A673 (cell line): Measurements from ENCODE around the gene CXCR5. TPM values are rescaled to one million over a fixed set of nuclear protein-coding genes. Genes with fewer than 3 reads are reported as not detected.

Source experiments
- BruUV-seq: library from RNA; stranded (reverse); fragments of 400-500 nt; replicated peaks from 2 replicates; lab custom pipeline; 2021; lab: Mats Ljungman, UMichigan
- CTCF ChIA-PET: fragments of 300-600 bp; sonication (Branson Sonifier 250); formaldehyde crosslinking; loops from one replicate; lab custom pipeline; 2022; ENCODE audit warnings: antibody characterized with exemption; lab: Charles Lee
- POLR2A ChIA-PET: fragments of 300-600 bp; sonication (Branson Sonifier 250); formaldehyde crosslinking; loops from one replicate; lab custom pipeline; 2022; ENCODE audit warnings: antibody characterized with exemption; ENCODE audit not compliant: low non-redundant PET; lab: Charles Lee
- DNase-seq: peaks from one replicate; pipeline ENCODE4 v3.0.0-alpha.2; 2015; ENCODE audit warnings: low spot score
- H3K27ac ChIP-seq: fragments of 200-600 bp; sonication (generic); 2 replicates; pipeline ENCODE4 v1.5.1; 2016; ENCODE audit warnings: mixed run types, low read depth, mild to moderate bottlenecking, mixed read lengths, antibody characterized with exemption, low read length; ENCODE audit not compliant: poor library complexity, severe bottlenecking
- H3K27me3 ChIP-seq: fragments of 200-600 bp; sonication (generic); replicated peaks from 2 replicates; pipeline ENCODE4 v1.6.1; 2017; ENCODE audit warnings: mixed run types, low read depth, mild to moderate bottlenecking, mixed read lengths, antibody characterized with exemption, low read length; ENCODE audit not compliant: insufficient read depth, poor library complexity
- H3K36me3 ChIP-seq: fragments of 200-600 bp; sonication (generic); 2 replicates; pipeline ENCODE4 v1.6.1; 2016; ENCODE audit warnings: mixed run types, mild to moderate bottlenecking, mixed read lengths, antibody characterized with exemption, low read length; ENCODE audit not compliant: insufficient read depth, poor library complexity, severe bottlenecking
- H3K4me1 ChIP-seq: fragments of 200-600 bp; sonication (generic); 2 replicates; pipeline ENCODE4 v1.6.1; 2017; ENCODE audit warnings: mixed run types, mild to moderate bottlenecking, mixed read lengths, antibody characterized with exemption, low read length; ENCODE audit not compliant: insufficient read depth, poor library complexity, severe bottlenecking
- H3K4me3 ChIP-seq: fragments of 200-600 bp; sonication (generic); 2 replicates; pipeline ENCODE4 v1.5.1; 2016; ENCODE audit warnings: low read depth, mixed run types, mild to moderate bottlenecking, mixed read lengths, low read length; ENCODE audit not compliant: poor library complexity, severe bottlenecking
- H3K9me3 ChIP-seq: fragments of 200-600 bp; sonication (generic); 2 replicates; pipeline ENCODE4 v1.6.1; 2016; ENCODE audit warnings: mixed run types, low read depth, mild to moderate bottlenecking, mixed read lengths, antibody characterized with exemption, low read length; ENCODE audit not compliant: poor library complexity, severe bottlenecking
- EZH2 ChIP-seq: fragments of 200-600 bp; sonication (generic); IDR thresholded peaks from 2 replicates; pipeline ENCODE4 v1.6.1; 2017; ENCODE audit warnings: borderline replicate concordance, low read depth, mild to moderate bottlenecking, mixed read lengths, antibody characterized with exemption, low read length; ENCODE audit not compliant: poor library complexity, severe bottlenecking
- intact Hi-C: fragments of 100-400 bp; cut with micrococcal nuclease; formaldehyde crosslinking; loops from one replicate; pipeline ENCODE4 v1.10.0; 2022; ENCODE audit not compliant: unreplicated experiment
- total RNA-seq: library from RNA; stranded (reverse); gene quantifications from 2 replicates; pipeline ENCODE4 v1.2.3, GENCODE V29; 2021
- TF ChIP-seq, protein P1 (sequence below): fragments of 300-800, 200-600 bp; sonication (generic); conservative IDR thresholded peaks from 2 replicates; pipeline ENCODE4 v1.5.1; 2017; ENCODE audit warnings: low read depth, mild to moderate bottlenecking, antibody characterized with exemption, low read length, moderate library complexity, mixed read lengths

CXCR5 gene
- total RNA-seq, 1 experiment from 2014 or later: not detected

GRCh38 chr11:118928101-118928869 is 44.6 kb downstream of the CXCR5 start:
- DNase-seq: peak; percentile 97
- intact Hi-C loops: loop anchor here (1.0 to 5.0 kb wide), 3 partner anchors 21 to 174 kb away; partner anchors contain the start of genes DDX6 and DPAGT1
- peak overlapping the region; percentile 60 for H3K27ac ChIP-seq
- H3K36me3 ChIP-seq: no peaks in the 10 kb centered on the region
- H3K4me3 ChIP-seq: peak overlapping the region; percentile 70
- no peaks in the 10 kb centered on the region for H3K9me3 ChIP-seq
- TF ChIP-seq, protein P1, sequence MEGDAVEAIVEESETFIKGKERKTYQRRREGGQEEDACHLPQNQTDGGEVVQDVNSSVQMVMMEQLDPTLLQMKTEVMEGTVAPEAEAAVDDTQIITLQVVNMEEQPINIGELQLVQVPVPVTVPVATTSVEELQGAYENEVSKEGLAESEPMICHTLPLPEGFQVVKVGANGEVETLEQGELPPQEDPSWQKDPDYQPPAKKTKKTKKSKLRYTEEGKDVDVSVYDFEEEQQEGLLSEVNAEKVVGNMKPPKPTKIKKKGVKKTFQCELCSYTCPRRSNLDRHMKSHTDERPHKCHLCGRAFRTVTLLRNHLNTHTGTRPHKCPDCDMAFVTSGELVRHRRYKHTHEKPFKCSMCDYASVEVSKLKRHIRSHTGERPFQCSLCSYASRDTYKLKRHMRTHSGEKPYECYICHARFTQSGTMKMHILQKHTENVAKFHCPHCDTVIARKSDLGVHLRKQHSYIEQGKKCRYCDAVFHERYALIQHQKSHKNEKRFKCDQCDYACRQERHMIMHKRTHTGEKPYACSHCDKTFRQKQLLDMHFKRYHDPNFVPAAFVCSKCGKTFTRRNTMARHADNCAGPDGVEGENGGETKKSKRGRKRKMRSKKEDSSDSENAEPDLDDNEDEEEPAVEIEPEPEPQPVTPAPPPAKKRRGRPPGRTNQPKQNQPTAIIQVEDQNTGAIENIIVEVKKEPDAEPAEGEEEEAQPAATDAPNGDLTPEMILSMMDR: peak; percentile 99
- no peak for TF ChIP-seq EZH2
- H3K27me3 ChIP-seq: no peaks in the 10 kb centered on the region
- no TSS peak for BruUV-seq
- ChIA-PET POLR2A (interaction anchor here (0.6 kb wide), 1 partner anchor 19 kb away, joined by 12 read pairs; no protein-coding TSS in a partner anchor), CTCF (interaction anchor here (0.5 to 3.7 kb wide), 6 partner anchors 15 to 487 kb away, joined by 3 to 49 read pairs (median 6); no protein-coding TSS in a partner anchor)
- peaks cover 33% of the 10 kb centered on the region for H3K4me1 ChIP-seq

- H3K27ac ChIP-seq: peak overlapping the region; percentile 60
- peaks cover 26% of the 10 kb centered on the region for H3K4me1 ChIP-seq
- ChIA-PET CTCF (interaction anchor here (0.5 to 3.7 kb wide), 5 partner anchors 15 to 486 kb away, joined by 3 to 49 read pairs (median 6); partner anchors contain the start of gene DDX6), POLR2A (no interaction called here)
- intact Hi-C loops: loop anchor here (1.0 to 5.0 kb wide), 3 partner anchors 22 to 173 kb away; partner anchors contain the start of genes DDX6 and DPAGT1
- no peaks in the 10 kb centered on the region for H3K36me3 ChIP-seq
- no peaks in the 10 kb centered on the region for H3K9me3 ChIP-seq
- DNase-seq: peak; percentile 88
- H3K4me3 ChIP-seq: peak overlapping the region; percentile 70
- BruUV-seq: no TSS peak
- TF ChIP-seq, protein P1: 0 out of 2 replicates have a peak, but pooled peaks have one; percentile 13
- no peak for TF ChIP-seq EZH2
- no peaks in the 10 kb centered on the region for H3K27me3 ChIP-seq
These were observed 45.3 kb downstream of the CXCR5 start for GRCh38 chr11:118928870-118929500.

- Histone ChIP-seq H3K27ac (peak overlapping the region; percentile 60), H3K27me3 (no peaks in the 10 kb centered on the region), H3K9me3 (no peaks in the 10 kb centered on the region), H3K36me3 (no peaks in the 10 kb centered on the region), H3K4me3 (peak overlapping the region; percentile 70), H3K4me1 (peaks cover 23% of the 10 kb centered on the region)
- TF ChIP-seq, protein P1: no peak
- TF ChIP-seq EZH2: no peak
- ChIA-PET POLR2A (no interaction called here), CTCF (interaction anchor here (0.6 to 3.7 kb wide), 7 partner anchors 9 to 139 kb away, joined by 3 to 49 read pairs (median 5); partner anchors contain the start of genes DDX6 and VPS11)
- peak; percentile 98 for DNase-seq
- intact Hi-C loops: loop anchor here (2.0 to 5.0 kb wide), 2 partner anchors 139 to 173 kb away; partner anchors contain the start of genes DDX6 and DPAGT1
- no TSS peak for BruUV-seq
These were observed 45.9 kb downstream of the CXCR5 start for GRCh38 chr11:118929501-118930093.
